OCI-LY7 (cell line): ENCODE data around the gene VPS26C. TPM values are rescaled to one million over a fixed set of nuclear protein-coding genes. Genes with fewer than 3 reads are reported as not detected.

Experiments used
- BruUV-seq: library from RNA; stranded (reverse); fragments of 400-500 nt; replicated peaks from 2 replicates; lab custom pipeline; 2021; lab: Mats Ljungman, UMichigan
- CTCF ChIA-PET: fragments of 300-600 bp; sonication (Branson Sonifier 250); formaldehyde crosslinking; loops from one replicate; lab custom pipeline; 2022; ENCODE audit warnings: antibody characterized with exemption; ENCODE audit not compliant: unreplicated experiment; lab: Charles Lee
- POLR2A ChIA-PET: fragments of 300-600 bp; sonication (Branson Sonifier 250); formaldehyde crosslinking; loops from one replicate; lab custom pipeline; 2022; ENCODE audit warnings: antibody characterized with exemption; lab: Charles Lee
- DNase-seq: peaks from one replicate; pipeline ENCODE4 v3.0.0-alpha.2; 2015; ENCODE audit warnings: low spot score
- H2AFZ ChIP-seq: fragments of 200-600 bp; sonication (generic), shearing (Covaris generic); 2 replicates; pipeline ENCODE4 v1.6.1; 2014; ENCODE audit warnings: mild to moderate bottlenecking, antibody characterized with exemption, low read length, moderate library complexity
- H3K27ac ChIP-seq: fragments of 200-600 bp; sonication (generic); 2 replicates; pipeline ENCODE4 v1.5.1; 2014; ENCODE audit warnings: mixed run types, low read depth, mild to moderate bottlenecking, moderate library complexity, low read length, inconsistent platforms; ENCODE audit not compliant: poor library complexity, severe bottlenecking
- H3K36me3 ChIP-seq: fragments of 200-600 bp; sonication (generic); 2 replicates; pipeline ENCODE4 v1.6.1; 2014; ENCODE audit warnings: mild to moderate bottlenecking, antibody characterized with exemption, low read length, moderate library complexity, mixed read lengths; ENCODE audit not compliant: insufficient read depth
- H3K4me1 ChIP-seq: fragments of 200-600 bp; sonication (generic); 2 replicates; pipeline ENCODE4 v1.5.1; 2014; ENCODE audit warnings: mild to moderate bottlenecking, low read length; ENCODE audit not compliant: insufficient read depth, poor library complexity, severe bottlenecking
- H3K4me2 ChIP-seq: fragments of 200-600 bp; sonication (generic); 2 replicates; pipeline ENCODE4 v1.6.1; 2014; ENCODE audit warnings: mild to moderate bottlenecking, low read length
- H3K4me3 ChIP-seq: fragments of 200-600 bp; sonication (generic); 2 replicates; pipeline ENCODE4 v1.5.1; 2014; ENCODE audit warnings: mild to moderate bottlenecking, low read depth, low read length; ENCODE audit not compliant: poor library complexity, severe bottlenecking
- H3K79me2 ChIP-seq: fragments of 200-600 bp; sonication (generic); 2 replicates; pipeline ENCODE4 v1.6.1; 2016; ENCODE audit warnings: low read depth, mild to moderate bottlenecking, low read length, moderate library complexity, mixed read lengths; ENCODE audit not compliant: insufficient read depth
- H3K9me2 ChIP-seq: fragments of 200-600 bp; sonication (generic); 2 replicates; pipeline ENCODE4 v1.6.1; 2016; ENCODE audit warnings: mild to moderate bottlenecking, low read length, mixed read lengths; ENCODE audit not compliant: insufficient read depth
- H3K9me3 ChIP-seq: fragments of 200-600 bp; sonication (generic); 2 replicates; pipeline ENCODE4 v1.6.1; 2014; ENCODE audit warnings: mild to moderate bottlenecking, mixed run types, low read length, mixed read lengths
- H4K20me1 ChIP-seq: fragments of 200-600 bp; sonication (generic); 2 replicates; pipeline ENCODE4 v1.6.1; 2014; ENCODE audit warnings: mild to moderate bottlenecking, antibody characterized with exemption, low read length, moderate library complexity, mixed read lengths; ENCODE audit not compliant: insufficient read depth
- EZH2phosphoT487 ChIP-seq: fragments of 200-600 bp; sonication (generic); IDR thresholded peaks from 2 replicates; pipeline ENCODE4 v1.6.1; 2018; ENCODE audit warnings: low read depth, borderline replicate concordance, mild to moderate bottlenecking, mixed run types, antibody characterized with exemption, low read length, moderate library complexity, mixed read lengths
- intact Hi-C: fragments of 100-400 bp; cut with micrococcal nuclease; formaldehyde crosslinking; loops from one replicate; pipeline ENCODE4 v1.10.0; 2022; ENCODE audit not compliant: unreplicated experiment
- total RNA-seq, 2 experiments: library from RNA; depleted of rRNA in 1 of 2; stranded (reverse); fragments of >200 nt in 1 of 2; shearing (Covaris generic) in 1 of 2; gene quantifications; 2 replicates each; pipeline ENCODE4 v1.2.3, GENCODE V29; 2014 to 2022
- TF ChIP-seq, protein P1 (sequence below): fragments of 200-600 bp; sonication (generic); conservative IDR thresholded peaks from 2 replicates; pipeline ENCODE4 v1.5.1; 2014; ENCODE audit warnings: mild to moderate bottlenecking, antibody characterized with exemption, low read length, moderate library complexity, mixed read lengths

Gene VPS26C
- total RNA-seq, 2 experiments from 2014 or later: 33.0 to 46.7 TPM

DNA sequence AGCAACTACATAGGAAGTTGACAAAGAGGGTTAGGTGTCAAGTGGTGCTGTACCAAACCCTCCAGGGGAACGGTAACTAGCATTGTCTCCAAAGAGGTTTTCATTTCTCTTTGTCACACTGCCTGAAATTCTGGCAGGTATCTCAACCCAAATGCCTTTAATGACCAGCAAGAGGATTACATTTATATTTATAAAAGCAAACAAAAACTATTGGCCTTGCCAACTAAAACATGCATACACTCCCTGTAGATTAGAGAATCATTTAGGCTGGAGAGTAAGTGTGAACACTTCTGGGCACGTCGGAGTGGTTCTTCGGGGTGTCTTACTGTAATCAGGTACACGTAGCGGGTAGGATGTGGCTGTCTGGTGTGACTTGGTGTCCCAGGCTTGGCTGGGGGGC lies 84.9 kb downstream of the VPS26C start:
- no peaks in the 10 kb centered on the region for H3K4me1 ChIP-seq
- ChIA-PET CTCF (interaction anchor here (0.6 kb wide), 1 partner anchor 27 kb away, joined by 3 read pairs; no protein-coding TSS in a partner anchor), POLR2A (no interaction called here)
- DNase-seq: no peak
- H3K9me2 ChIP-seq: no peaks in the 10 kb centered on the region
- no TSS peak for BruUV-seq
- no peaks in the 10 kb centered on the region for H3K9me3 ChIP-seq
- H3K27ac ChIP-seq: no peak overlapping the region
- H3K79me2 ChIP-seq: no peaks in the 10 kb centered on the region
- H2AFZ ChIP-seq: no peak overlapping the region
- no peak overlapping the region for H3K4me3 ChIP-seq
- no peak overlapping the region for H3K4me2 ChIP-seq
- H4K20me1 ChIP-seq: no peaks in the 10 kb centered on the region
- intact Hi-C loops: no loop called here
- peaks cover 56% of the 10 kb centered on the region for H3K36me3 ChIP-seq
- TF ChIP-seq EZH2phosphoT487: no peak
- TF ChIP-seq, protein P1, sequence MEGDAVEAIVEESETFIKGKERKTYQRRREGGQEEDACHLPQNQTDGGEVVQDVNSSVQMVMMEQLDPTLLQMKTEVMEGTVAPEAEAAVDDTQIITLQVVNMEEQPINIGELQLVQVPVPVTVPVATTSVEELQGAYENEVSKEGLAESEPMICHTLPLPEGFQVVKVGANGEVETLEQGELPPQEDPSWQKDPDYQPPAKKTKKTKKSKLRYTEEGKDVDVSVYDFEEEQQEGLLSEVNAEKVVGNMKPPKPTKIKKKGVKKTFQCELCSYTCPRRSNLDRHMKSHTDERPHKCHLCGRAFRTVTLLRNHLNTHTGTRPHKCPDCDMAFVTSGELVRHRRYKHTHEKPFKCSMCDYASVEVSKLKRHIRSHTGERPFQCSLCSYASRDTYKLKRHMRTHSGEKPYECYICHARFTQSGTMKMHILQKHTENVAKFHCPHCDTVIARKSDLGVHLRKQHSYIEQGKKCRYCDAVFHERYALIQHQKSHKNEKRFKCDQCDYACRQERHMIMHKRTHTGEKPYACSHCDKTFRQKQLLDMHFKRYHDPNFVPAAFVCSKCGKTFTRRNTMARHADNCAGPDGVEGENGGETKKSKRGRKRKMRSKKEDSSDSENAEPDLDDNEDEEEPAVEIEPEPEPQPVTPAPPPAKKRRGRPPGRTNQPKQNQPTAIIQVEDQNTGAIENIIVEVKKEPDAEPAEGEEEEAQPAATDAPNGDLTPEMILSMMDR: no peak

DNA sequence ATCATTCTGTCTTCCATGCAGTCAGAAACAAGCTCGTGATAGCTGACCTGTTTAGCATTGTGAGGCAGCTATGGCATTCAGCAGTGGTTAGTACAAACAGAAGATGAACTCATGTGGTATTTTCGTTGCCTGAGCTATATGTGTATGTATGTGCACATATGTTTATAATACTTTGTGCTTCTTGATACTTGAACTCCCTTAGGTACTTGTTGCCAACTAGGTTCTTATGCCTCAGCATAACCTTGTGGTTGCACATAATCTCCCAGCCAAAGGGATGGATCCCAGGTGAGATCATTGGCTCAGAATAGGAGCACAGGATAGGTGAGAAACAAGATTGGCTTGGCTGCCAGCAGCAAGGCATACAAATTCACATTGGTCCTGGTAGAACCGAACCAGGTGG lies 86.1 kb downstream of the VPS26C start:
- TF ChIP-seq, protein P1: no peak
- no peak for TF ChIP-seq EZH2phosphoT487
- POLR2A ChIA-PET: no interaction called here
- Histone ChIP-seq H3K36me3 (peaks cover 57% of the 10 kb centered on the region), H3K9me3 (no peaks in the 10 kb centered on the region), H3K79me2 (no peaks in the 10 kb centered on the region), H4K20me1 (no peaks in the 10 kb centered on the region), H3K9me2 (no peaks in the 10 kb centered on the region), H3K27ac (no peak overlapping the region), H3K4me2 (no peak overlapping the region), H2AFZ (no peak overlapping the region), H3K4me1 (no peaks in the 10 kb centered on the region), H3K4me3 (no peak overlapping the region)
- no TSS peak for BruUV-seq
- CTCF ChIA-PET: no interaction called here
- no peak for DNase-seq
- intact Hi-C loops: no loop called here

DNA sequence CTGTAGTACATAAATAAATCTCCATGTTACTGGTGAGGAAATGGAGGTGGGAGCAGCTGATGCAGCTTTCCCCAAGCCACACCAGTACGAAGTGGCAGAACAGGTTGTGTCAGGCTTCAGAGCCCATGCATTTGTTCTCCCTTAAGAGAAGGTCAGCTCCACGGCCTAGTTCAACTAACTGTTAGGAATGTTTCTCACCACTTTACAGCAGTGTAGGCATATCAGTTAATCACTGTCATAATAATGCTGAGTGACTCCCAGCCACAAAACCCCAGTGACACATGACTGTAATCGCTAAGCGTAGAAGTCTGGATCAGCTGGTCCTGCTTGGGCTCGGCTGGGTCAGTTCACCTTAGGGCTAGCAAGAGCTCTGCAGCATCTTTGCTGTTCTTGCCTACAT lies 90.4 kb downstream of the VPS26C start:
- no peaks in the 10 kb centered on the region for H4K20me1 ChIP-seq
- TF ChIP-seq EZH2phosphoT487: no peak
- TF ChIP-seq, protein P1: no peak
- intact Hi-C loops: no loop called here
- no peaks in the 10 kb centered on the region for H3K4me1 ChIP-seq
- ChIA-PET CTCF (no interaction called here), POLR2A (interaction anchor here (0.5 to 1.6 kb wide), 2 partner anchors 31 to 197 kb away, joined by 3 read pairs; no protein-coding TSS in a partner anchor)
- H3K4me3 ChIP-seq: no peak overlapping the region
- no peak for DNase-seq
- no peaks in the 10 kb centered on the region for H3K9me2 ChIP-seq
- no TSS peak for BruUV-seq
- H3K9me3 ChIP-seq: no peaks in the 10 kb centered on the region
- no peak overlapping the region for H2AFZ ChIP-seq
- no peak overlapping the region for H3K4me2 ChIP-seq
- no peak overlapping the region for H3K27ac ChIP-seq
- peaks cover 73% of the 10 kb centered on the region for H3K36me3 ChIP-seq
- no peaks in the 10 kb centered on the region for H3K79me2 ChIP-seq
